WTC11 (cell line): ENCODE results near the gene MOSPD3. TPM values are rescaled to one million over a fixed set of nuclear protein-coding genes. Genes with fewer than 3 reads are reported as not detected.

ENCODE experiments used
- AFF4 ChIP-seq: sonication (generic); formaldehyde crosslinking; IDR thresholded peaks from 2 replicates; pipeline ENCODE4 v1.8.1; 2023; ENCODE audit warnings: mild to moderate bottlenecking, missing genetic modification reagents, borderline replicate concordance
- ATF1 ChIP-seq: sonication (generic); formaldehyde crosslinking; IDR thresholded peaks from 2 replicates; pipeline ENCODE4 v1.8.1; 2023; ENCODE audit warnings: mild to moderate bottlenecking, moderate library complexity, missing genetic modification reagents
- CREB1 ChIP-seq: sonication (generic); formaldehyde crosslinking; IDR thresholded peaks from 2 replicates; pipeline ENCODE4 v1.8.0; 2023; ENCODE audit warnings: mild to moderate bottlenecking, missing genetic modification reagents
- E2F5 ChIP-seq: sonication (generic); formaldehyde crosslinking; IDR thresholded peaks from 2 replicates; pipeline ENCODE4 v1.8.1; 2022; ENCODE audit warnings: mild to moderate bottlenecking, moderate library complexity, missing genetic modification reagents
- ERG ChIP-seq: fragments of 250-450 bp; sonication (Bioruptor Pico); IDR thresholded peaks from 2 replicates; pipeline ENCODE4 v1.8.0; 2021; ENCODE audit warnings: mild to moderate bottlenecking
- FOXP4 ChIP-seq: sonication (generic); formaldehyde crosslinking; IDR thresholded peaks from 2 replicates; pipeline ENCODE4 v1.8.0; 2022; ENCODE audit warnings: mild to moderate bottlenecking, missing genetic modification reagents
- GTF2I ChIP-seq: fragments of 250-450 bp; sonication (Bioruptor Pico); conservative IDR thresholded peaks from 2 replicates; pipeline ENCODE4 v1.4.0; 2021; ENCODE audit warnings: mild to moderate bottlenecking
- NFE2L1 ChIP-seq: sonication (generic); formaldehyde crosslinking; IDR thresholded peaks from 2 replicates; pipeline ENCODE4 v1.8.1; 2023; ENCODE audit warnings: missing genetic modification reagents
- NR3C1 ChIP-seq: sonication (generic); formaldehyde crosslinking; conservative IDR thresholded peaks from 2 replicates; pipeline ENCODE4 v1.8.1; 2023; ENCODE audit warnings: low read depth, mild to moderate bottlenecking, missing genetic modification reagents
- OVOL2 ChIP-seq: fragments of 250-450 bp; sonication (Bioruptor Pico); IDR thresholded peaks from 2 replicates; pipeline ENCODE4 v1.9.0; 2021; ENCODE audit warnings: mild to moderate bottlenecking, borderline replicate concordance
- PRDM15 ChIP-seq: sonication (generic); formaldehyde crosslinking; IDR thresholded peaks from 2 replicates; pipeline ENCODE4 v1.8.0; 2022; ENCODE audit warnings: missing genetic modification reagents
- SMAD3 ChIP-seq: sonication (generic); formaldehyde crosslinking; IDR thresholded peaks from 2 replicates; pipeline ENCODE4 v1.8.0; 2022; ENCODE audit warnings: missing genetic modification reagents, mild to moderate bottlenecking, borderline replicate concordance
- STAT6 ChIP-seq: sonication (generic); formaldehyde crosslinking; conservative IDR thresholded peaks from 2 replicates; pipeline ENCODE4 v1.8.1; 2023; ENCODE audit warnings: mild to moderate bottlenecking, low read depth, missing genetic modification reagents, moderate library complexity
- TCF7 ChIP-seq: sonication (generic); formaldehyde crosslinking; IDR thresholded peaks from 2 replicates; pipeline ENCODE4 v1.8.0; 2022; ENCODE audit warnings: mild to moderate bottlenecking, low read depth, missing genetic modification reagents, moderate library complexity
- TEAD1 ChIP-seq: sonication (generic); formaldehyde crosslinking; IDR thresholded peaks from 2 replicates; pipeline ENCODE4 v1.8.0; 2022; ENCODE audit warnings: mild to moderate bottlenecking, missing genetic modification reagents
- ZNF281 ChIP-seq: sonication (generic); formaldehyde crosslinking; IDR thresholded peaks from 2 replicates; pipeline ENCODE4 v1.8.0; 2023; ENCODE audit warnings: mild to moderate bottlenecking, missing genetic modification reagents
- ZNF317 ChIP-seq: sonication (generic); formaldehyde crosslinking; IDR thresholded peaks from 2 replicates; pipeline ENCODE4 v1.8.1; 2023; ENCODE audit warnings: low read depth, mild to moderate bottlenecking, moderate library complexity, missing genetic modification reagents, borderline replicate concordance
- ZNF416 ChIP-seq: fragments of 250-450 bp; sonication (Bioruptor Pico); IDR thresholded peaks from 2 replicates; pipeline ENCODE4 v1.9.0; 2021; ENCODE audit warnings: mild to moderate bottlenecking, inconsistent platforms
- ZNF423 ChIP-seq: fragments of 250-450 bp; sonication (Bioruptor Pico); IDR thresholded peaks from 2 replicates; pipeline ENCODE4 v2.1.2; 2022; ENCODE audit warnings: mild to moderate bottlenecking, moderate library complexity
- ZNF671 ChIP-seq: fragments of 250-450 bp; sonication (Bioruptor Pico); IDR thresholded peaks from 2 replicates; pipeline ENCODE4 v1.8.0; 2021; ENCODE audit warnings: mild to moderate bottlenecking
- total RNA-seq: library from RNA; stranded (reverse); gene quantifications from 3 replicates; pipeline ENCODE4 v1.2.3, GENCODE V29; 2021

Gene MOSPD3
- total RNA-seq, 1 experiment from 2014 or later = 21.9 TPM

- TF ChIP-seq E2F5 (0 out of 2 replicates have a peak, but pooled peaks have one; percentile 42), ZNF423 (CRISPR knock-in tag) (peak; percentile 21; the same call in 1 of the 2 replicates), ZNF671 (CRISPR knock-in tag) (no peak), AFF4 (CRISPR knock-in tag) (peak; percentile 79; the same call in 1 of the 2 replicates), NR3C1 (CRISPR knock-in tag) (no peak), TCF7 (CRISPR knock-in tag) (no peak), NFE2L1 (no peak; the same call in 1 of the 2 replicates), ERG (CRISPR knock-in tag) (no peak), FOXP4 (CRISPR knock-in tag) (peak; percentile 83; the same call in 1 of the 2 replicates), ZNF281 (peak; percentile 40; the same call in 1 of the 2 replicates), STAT6 (CRISPR knock-in tag) (no peak), TEAD1 (CRISPR knock-in tag) (peak; percentile 65; the same call in 1 of the 2 replicates), CREB1 (CRISPR knock-in tag) (no peak), ATF1 (CRISPR knock-in tag) (no peak), PRDM15 (CRISPR knock-in tag) (no peak; the same call in 1 of the 2 replicates), SMAD3 (peak; percentile 69; the same call in 1 of the 2 replicates), OVOL2 (no peak), ZNF416 (no peak), GTF2I (CRISPR knock-in tag) (no peak), ZNF317 (CRISPR knock-in tag) (no peak)
These were observed 20.8 kb downstream of the MOSPD3 start (continued) for GRCh38 chr7:100632951-100633717.
